ENCODE data around the gene PFKFB4.
A peak's percentile ranks its signal among the peaks of the same experiment; 100 is the strongest.
"Not testable (repeated sequence)": the region's sequence is repeated elsewhere in the genome, so short reads cannot be mapped to it uniquely, and the experiment has no call there.

PFKFB4 gene

DNA sequence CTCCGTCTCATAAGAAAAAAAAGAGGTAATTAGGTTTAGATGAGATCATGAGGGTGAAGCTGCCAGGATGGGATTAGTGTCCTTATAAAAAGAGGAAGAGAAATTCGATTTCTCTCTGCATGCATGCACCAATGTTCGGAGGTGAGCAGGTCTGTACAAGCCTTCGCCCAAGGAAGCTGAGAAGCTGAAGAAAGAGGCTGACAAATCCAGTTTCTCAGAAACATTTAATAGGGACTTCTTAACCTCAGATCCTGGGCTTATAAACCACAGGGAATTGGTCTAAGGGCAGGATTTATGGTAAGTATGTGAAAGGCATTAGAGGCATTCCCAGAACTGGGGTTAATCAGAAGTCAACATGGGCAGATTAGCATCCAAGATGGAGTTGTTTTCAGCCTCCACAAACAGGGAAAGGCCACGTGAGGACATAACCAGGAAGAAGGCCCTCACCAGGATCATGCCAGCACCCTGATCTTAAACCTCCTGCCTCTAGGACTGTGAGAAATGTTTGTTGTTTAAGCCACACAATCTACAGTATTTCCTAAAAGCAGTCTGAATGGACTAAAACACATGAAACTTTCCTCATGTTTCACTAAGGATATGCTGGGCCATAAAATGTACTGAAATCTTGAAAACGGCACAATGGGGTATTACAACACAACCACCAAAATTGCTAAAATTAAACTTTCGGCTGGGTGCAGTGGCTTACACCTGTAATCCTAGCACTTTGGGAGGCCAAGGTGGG, 64.0 kb downstream of the PFKFB4 start:
- DNase-seq (ENCODE audit: low spot score) = no peak

DNA sequence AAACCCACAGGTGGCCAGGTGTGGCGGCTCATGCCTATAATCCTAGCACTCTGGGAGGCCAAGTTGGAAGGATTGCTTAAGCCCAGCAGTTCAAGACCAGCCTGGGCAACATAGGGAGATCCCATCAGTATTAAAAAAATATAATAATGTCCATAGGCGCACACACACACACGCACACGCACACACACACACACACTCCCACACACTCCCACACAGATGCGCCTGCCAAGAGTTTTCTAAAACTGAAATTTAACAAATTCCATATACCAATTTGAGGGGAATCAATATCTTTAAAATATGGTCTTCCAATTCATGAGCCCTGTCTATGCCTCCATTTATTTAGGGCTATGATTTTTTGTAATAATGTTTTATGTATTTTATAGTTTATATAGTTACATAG, 69.7 kb downstream of the PFKFB4 start:
- DNase-seq (ENCODE audit: low spot score) = no peak

DNA sequence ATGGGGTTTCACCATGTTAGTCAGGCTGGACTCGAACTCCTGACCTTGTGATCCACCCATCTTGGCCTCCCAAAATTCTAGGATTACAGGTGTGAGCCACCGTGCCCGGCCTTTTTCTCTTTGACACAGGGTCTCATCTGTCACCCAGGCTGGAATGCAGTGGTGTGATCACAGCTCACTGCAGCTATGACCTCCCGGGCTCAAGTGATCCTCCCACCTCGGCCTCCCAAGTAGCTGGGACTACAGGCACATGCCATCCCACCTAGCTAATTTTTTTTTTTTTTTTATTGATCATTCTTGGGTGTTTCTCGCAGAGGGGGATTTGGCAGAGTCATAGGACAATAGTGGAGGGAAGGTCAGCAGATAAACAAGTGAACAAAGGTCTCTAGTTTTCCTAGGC, 73.8 kb downstream of the PFKFB4 start:
- DNase-seq (ENCODE audit: low spot score) = not testable (repeated sequence)

GRCh38 chr3:48480891-48481290, 75.7 kb downstream of the PFKFB4 start:
- DNase-seq (ENCODE audit: low spot score) = not testable (repeated sequence)

GRCh38 chr3:48478626-48479555, 77.7 kb downstream of the PFKFB4 start:
- no peak for DNase-seq (ENCODE audit: low spot score)

GRCh38 chr3:48477959-48478520, 78.6 kb downstream of the PFKFB4 start:
- no peak for DNase-seq (ENCODE audit: low spot score)

DNA sequence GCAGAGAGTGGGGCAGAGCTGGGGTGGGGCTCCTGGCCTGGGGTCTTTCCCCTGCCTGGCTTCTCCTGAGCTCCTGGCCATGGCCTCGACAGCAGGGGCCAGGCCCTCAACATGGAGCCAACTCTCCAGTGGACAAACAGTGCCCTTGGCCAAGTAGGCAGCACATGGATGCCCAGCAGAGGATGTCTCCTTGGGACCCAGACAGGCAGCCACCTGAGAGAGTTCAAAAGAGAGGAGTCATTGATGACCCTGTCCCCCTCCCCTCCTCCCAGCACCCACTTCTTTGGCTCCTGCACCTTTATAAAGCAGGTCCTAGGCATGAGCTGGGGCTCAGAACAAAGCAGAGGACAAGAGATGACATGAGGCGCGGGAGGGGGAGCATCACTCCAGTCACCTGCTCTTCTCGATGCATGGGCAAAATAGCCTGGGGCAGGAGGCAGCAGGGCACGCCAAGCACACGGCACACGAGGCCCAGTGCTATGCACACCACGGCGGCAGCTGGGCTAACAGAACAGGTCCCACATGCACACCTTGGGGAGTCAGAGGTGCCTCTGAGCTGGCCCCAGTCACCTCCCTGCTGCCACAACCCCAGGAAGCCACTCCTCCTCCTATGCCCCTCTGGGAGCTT, 80.1 kb downstream of the PFKFB4 start:
- DNase-seq (ENCODE audit: low spot score) = no peak

DNA sequence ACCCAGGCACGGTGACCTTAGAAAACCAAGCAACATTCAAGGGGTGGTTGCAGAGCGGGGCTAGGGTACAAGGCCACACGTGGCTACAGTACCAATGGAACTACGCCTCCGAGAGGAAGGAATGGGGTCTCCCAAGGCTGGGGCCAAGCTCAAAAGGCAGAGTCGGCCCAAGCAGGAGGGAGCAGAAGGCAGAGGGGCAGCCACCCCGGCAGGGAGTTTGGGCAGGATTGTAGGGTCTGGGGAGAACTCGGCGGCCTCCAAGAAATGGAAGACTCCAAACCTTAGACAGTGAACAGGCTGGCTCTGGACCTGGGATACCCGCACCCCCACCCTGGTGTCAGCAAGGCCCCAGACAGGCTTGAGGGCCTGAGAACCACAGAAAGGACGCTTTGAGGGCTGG, 81.4 kb downstream of the PFKFB4 start:
- DNase-seq (ENCODE audit: low spot score) = no peak

GRCh38 chr3:48474619-48475018, 82.0 kb downstream of the PFKFB4 start:
- no peak for DNase-seq (ENCODE audit: low spot score)

- not testable (repeated sequence) for DNase-seq (ENCODE audit: low spot score)
Measured at GRCh38 chr3:48474031-48474430, 82.6 kb downstream of the PFKFB4 start.

DNA sequence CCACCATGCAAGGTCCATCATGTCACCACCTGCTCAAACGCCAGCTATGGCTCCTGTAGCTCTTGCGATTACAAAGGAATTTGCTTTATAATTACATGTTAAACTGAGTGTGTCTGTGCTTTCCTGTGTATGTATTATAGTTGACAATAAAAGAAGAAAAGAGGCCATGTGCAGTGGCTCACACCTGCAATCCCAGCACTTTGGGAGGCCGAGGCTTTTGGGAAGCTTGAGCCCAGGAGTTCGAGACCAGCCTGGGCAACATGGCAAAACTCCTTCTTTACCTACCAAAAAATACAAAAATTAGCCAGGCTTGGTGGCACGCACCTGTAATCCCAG, 83.0 kb downstream of the PFKFB4 start:
- DNase-seq (ENCODE audit: low spot score) = no peak

GRCh38 chr3:48472923-48473616, 83.5 kb downstream of the PFKFB4 start:
- peak; percentile 95 for DNase-seq (ENCODE audit: low spot score)

DNA sequence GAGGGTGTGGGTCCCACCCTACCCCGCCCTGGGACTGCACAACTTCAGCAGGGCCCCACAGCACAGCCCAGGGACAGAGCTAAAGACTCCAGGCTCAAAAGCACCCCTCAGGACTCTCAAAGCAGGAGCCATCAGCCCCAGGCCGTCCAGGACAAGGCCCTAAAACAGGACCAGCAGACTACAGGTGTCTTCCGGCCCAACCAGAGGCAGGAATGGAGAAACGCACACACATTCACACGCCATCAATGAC, 84.0 kb downstream of the PFKFB4 start:
- peak; percentile 59 for DNase-seq (ENCODE audit: low spot score)

DNA sequence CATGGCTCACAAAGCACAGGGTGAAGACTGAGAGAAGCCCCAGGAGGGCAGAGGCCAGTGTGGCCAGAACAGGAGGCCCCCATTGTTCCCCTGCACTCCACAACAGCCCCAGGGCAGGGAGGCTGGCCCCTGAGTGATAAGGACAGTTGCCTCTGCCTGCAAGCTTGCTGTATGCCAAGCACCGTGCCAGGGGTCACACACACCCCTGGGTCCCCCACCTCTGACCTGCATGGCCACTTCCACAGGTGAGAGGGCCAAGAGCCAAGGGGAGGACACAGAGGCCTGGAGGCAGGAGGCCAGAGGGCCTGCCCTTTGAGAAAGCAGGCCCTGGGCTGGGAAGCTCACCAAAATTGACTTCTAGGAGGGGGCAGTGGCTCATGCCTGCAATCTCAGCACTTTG, 86.3 kb downstream of the PFKFB4 start:
- no peak for DNase-seq (ENCODE audit: low spot score)

GRCh38 chr3:48469046-48469915, 87.3 kb downstream of the PFKFB4 start:
- DNase-seq (ENCODE audit: low spot score) = no peak

- DNase-seq (ENCODE audit: low spot score) = no peak
Measured at GRCh38 chr3:48468329-48468731, 88.3 kb downstream of the PFKFB4 start.

Measured in HuH-7.5 (cell line).